Activated CD4-positive, alpha-beta memory T cell treated with anti-CD3 and anti-CD28 coated beads for 36 hours (primary cell): ENCODE data around the gene DDIT3. TPM values are rescaled to one million over a fixed set of nuclear protein-coding genes. Genes with fewer than 3 reads are reported as not detected.
A peak's percentile ranks its signal among the peaks of the same experiment; 100 is the strongest.
"Not testable (repeated sequence)": the region's sequence is repeated elsewhere in the genome, so short reads cannot be mapped to it uniquely, and the experiment has no call there.

Experiments
- CTCF ChIA-PET: fragments of 350-600 bp; sonication (Branson Sonifier 250); formaldehyde crosslinking; loops from one replicate; lab custom pipeline; 2021; ENCODE audit warnings: antibody characterized with exemption, inconsistent platforms; lab: Charles Lee
- POLR2A ChIA-PET: fragments of 350-600 bp; sonication (Branson Sonifier 250); formaldehyde crosslinking; loops from one replicate; lab custom pipeline; 2021; ENCODE audit warnings: antibody characterized with exemption; lab: Charles Lee
- DNase-seq: peaks from one replicate; pipeline ENCODE4 v3.0.0-alpha.2; 2020
- H3K27ac Mint-ChIP-seq: one replicate; pipeline ENCODE4 v1.8.0; 2021; ENCODE audit warnings: mixed read lengths
- H3K27me3 Mint-ChIP-seq: one replicate; pipeline ENCODE4 v1.8.0; 2021; ENCODE audit warnings: mixed read lengths
- H3K36me3 Mint-ChIP-seq: one replicate; pipeline ENCODE4 v1.8.0; 2021; ENCODE audit warnings: mixed read lengths
- H3K4me1 Mint-ChIP-seq: one replicate; pipeline ENCODE4 v1.8.0; 2021; ENCODE audit warnings: low read depth, mixed read lengths
- H3K4me3 Mint-ChIP-seq: one replicate; pipeline ENCODE4 v1.8.0; 2021; ENCODE audit warnings: mild to moderate bottlenecking, mixed read lengths
- H3K9me3 Mint-ChIP-seq: one replicate; pipeline ENCODE4 v1.8.0; 2021; ENCODE audit warnings: mixed read lengths
- intact Hi-C: fragments of 100-400 bp; cut with micrococcal nuclease; formaldehyde crosslinking; loops from one replicate; pipeline ENCODE4 v1.15.1; 2023
- total RNA-seq, 2 experiments: library from RNA; stranded (reverse); gene quantifications; one replicate each; pipeline ENCODE4 v1.2.3, GENCODE V29; 2021

Gene DDIT3
- total RNA-seq, 2 experiments from 2014 or later = 24.1 to 25.2 TPM

DNA sequence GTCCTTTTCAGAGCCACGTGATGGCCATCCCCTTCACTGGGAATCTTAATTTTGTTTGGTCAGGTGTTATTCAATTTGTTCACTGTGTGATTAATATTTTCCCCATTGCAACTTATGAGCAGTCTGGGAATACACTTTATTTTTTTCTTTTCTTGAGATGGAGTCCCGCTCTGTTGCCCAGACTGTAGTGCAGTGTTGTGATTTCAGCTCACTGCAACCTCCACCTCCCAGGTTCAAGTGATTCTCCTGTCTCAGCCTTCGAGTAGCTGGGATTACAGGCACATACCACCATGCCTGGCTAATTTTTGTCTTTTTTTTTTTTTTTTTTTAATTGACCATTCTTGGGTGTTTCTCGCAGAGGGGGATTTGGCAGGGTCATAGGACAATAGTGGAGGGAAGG is 13.8 kb downstream of the DDIT3 start:
- H3K27me3 Mint-ChIP-seq, CTCF ChIA-PET, H3K9me3 Mint-ChIP-seq, DNase-seq, H3K4me3 Mint-ChIP-seq, H3K4me1 Mint-ChIP-seq, intact Hi-C loops, H3K27ac Mint-ChIP-seq, POLR2A ChIA-PET: not testable (repeated sequence)
- peaks cover 44% of the 10 kb centered on the region for H3K36me3 Mint-ChIP-seq

DNA sequence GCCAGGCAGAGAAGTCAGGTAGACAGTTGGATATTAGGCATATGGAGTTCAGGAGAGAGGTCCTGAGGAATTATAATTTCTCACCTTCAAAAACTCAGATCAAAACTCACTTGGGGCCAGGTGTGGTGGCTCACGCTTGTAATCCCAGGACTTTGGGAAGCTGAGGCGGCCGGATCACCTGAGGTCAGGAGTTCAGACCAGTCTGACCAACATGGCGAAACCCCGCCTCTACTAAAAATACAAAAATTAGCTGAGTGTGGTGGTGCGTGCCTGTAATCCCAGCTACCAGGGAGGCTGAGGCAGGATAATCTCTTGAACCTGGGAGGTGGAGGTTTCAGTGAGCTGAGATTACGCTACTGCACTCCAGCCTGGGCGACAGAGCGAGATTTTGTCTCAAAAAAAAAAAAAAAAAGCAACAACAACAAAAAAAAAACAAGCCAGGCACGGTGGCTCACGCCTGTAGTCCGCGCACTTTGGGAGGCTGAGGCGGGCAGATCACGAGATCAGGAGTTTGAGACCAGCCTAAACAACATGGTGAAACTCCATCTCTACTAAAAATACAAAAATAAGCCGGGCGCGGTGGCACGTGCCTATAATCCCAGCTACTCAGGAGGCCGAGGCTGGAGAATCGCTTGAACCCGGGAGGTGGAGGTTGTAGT is 17.9 kb downstream of the DDIT3 start:
- CTCF ChIA-PET = interaction anchor here (0.6 kb wide), 1 partner anchor 22 kb away, joined by 3 read pairs; no protein-coding TSS in a partner anchor

DNA sequence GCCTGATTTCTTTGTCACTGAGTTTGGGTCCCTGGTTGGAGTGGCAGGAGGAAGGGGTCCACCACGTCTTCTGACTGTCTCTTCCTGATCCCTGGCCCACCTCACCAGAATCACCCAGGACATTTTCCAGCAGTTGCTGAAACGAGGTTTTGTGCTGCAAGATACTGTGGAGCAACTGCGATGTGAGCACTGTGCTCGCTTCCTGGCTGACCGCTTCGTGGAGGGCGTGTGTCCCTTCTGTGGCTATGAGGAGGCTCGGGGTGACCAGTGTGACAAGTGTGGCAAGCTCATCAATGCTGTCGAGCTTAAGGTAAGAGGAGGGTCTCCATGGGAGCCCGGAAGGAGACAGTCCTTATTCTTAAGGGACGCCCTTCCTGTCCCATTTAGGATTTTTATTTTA is 20.1 kb downstream of the DDIT3 start:
- Mint-ChIP-seq H3K4me1 (peaks cover 7% of the 10 kb centered on the region), H3K27ac (no peak overlapping the region), H3K36me3 (peaks cover 65% of the 10 kb centered on the region), H3K9me3 (no peaks in the 10 kb centered on the region), H3K4me3 (no peak overlapping the region), H3K27me3 (no peaks in the 10 kb centered on the region)
- ChIA-PET CTCF (no interaction called here), POLR2A (interaction anchor here (0.7 to 2.0 kb wide), 3 partner anchors 10 to 23 kb away, joined by 3 to 4 read pairs (median 3); no protein-coding TSS in a partner anchor)
- DNase-seq = no peak
- intact Hi-C loops = no loop called here

More for the DNA sequence above, 17.9 kb downstream of the DDIT3 start:
- H3K4me3 Mint-ChIP-seq, H3K9me3 Mint-ChIP-seq, H3K27me3 Mint-ChIP-seq, H3K27ac Mint-ChIP-seq, H3K4me1 Mint-ChIP-seq, DNase-seq, intact Hi-C loops: not testable (repeated sequence)
- H3K36me3 Mint-ChIP-seq = peaks cover 62% of the 10 kb centered on the region
- POLR2A ChIA-PET = interaction anchor here (0.8 to 1.6 kb wide), 2 partner anchors 11 to 17 kb away, joined by 3 to 4 read pairs; no protein-coding TSS in a partner anchor

DNA sequence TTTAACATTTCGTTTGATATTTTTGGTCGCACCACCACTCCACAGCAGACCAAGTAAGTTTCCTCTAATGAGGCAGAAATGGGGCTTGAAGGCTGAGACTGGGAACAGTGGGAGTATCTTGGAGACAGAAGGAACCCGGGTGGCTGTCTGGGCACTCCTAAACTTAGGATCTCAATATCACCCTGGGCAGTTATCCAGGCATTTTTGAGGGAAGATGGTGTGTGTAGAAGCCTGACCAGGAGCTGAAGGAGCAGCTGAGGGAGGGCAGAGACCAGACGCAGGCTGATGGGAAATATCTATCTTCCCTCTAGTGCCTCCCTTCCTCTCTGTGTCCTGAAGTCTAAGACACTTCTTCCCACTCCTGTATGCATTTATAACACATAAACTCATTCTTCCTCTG is 21.7 kb downstream of the DDIT3 start:
- Mint-ChIP-seq H3K36me3 (peaks cover 59% of the 10 kb centered on the region), H3K4me3 (no peak overlapping the region), H3K27ac (no peak overlapping the region), H3K27me3 (no peaks in the 10 kb centered on the region), H3K9me3 (no peaks in the 10 kb centered on the region), H3K4me1 (peaks cover 7% of the 10 kb centered on the region)
- ChIA-PET CTCF (no interaction called here), POLR2A (no interaction called here)
- no peak for DNase-seq
- intact Hi-C loops = no loop called here

DNA sequence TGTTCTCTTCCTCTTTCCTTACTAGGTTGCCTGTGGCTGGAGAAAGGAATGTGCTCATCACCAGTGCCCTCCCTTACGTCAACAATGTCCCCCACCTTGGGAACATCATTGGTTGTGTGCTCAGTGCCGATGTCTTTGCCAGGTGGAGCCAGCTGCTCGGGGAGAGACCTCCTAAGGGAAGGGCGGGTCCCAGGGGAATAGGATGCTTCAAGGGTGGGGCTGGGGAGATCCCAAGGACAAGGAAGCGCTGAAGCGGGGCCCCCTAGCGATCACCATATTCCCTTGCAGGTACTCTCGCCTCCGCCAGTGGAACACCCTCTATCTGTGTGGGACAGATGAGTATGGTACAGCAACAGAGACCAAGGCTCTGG is 22.2 kb downstream of the DDIT3 start:
- no peak for DNase-seq
- ChIA-PET POLR2A (no interaction called here), CTCF (no interaction called here)
- Mint-ChIP-seq H3K4me1 (peaks cover 7% of the 10 kb centered on the region), H3K4me3 (no peak overlapping the region), H3K27me3 (no peaks in the 10 kb centered on the region), H3K36me3 (peaks cover 58% of the 10 kb centered on the region), H3K27ac (no peak overlapping the region), H3K9me3 (no peaks in the 10 kb centered on the region)
- intact Hi-C loops = no loop called here

DNA sequence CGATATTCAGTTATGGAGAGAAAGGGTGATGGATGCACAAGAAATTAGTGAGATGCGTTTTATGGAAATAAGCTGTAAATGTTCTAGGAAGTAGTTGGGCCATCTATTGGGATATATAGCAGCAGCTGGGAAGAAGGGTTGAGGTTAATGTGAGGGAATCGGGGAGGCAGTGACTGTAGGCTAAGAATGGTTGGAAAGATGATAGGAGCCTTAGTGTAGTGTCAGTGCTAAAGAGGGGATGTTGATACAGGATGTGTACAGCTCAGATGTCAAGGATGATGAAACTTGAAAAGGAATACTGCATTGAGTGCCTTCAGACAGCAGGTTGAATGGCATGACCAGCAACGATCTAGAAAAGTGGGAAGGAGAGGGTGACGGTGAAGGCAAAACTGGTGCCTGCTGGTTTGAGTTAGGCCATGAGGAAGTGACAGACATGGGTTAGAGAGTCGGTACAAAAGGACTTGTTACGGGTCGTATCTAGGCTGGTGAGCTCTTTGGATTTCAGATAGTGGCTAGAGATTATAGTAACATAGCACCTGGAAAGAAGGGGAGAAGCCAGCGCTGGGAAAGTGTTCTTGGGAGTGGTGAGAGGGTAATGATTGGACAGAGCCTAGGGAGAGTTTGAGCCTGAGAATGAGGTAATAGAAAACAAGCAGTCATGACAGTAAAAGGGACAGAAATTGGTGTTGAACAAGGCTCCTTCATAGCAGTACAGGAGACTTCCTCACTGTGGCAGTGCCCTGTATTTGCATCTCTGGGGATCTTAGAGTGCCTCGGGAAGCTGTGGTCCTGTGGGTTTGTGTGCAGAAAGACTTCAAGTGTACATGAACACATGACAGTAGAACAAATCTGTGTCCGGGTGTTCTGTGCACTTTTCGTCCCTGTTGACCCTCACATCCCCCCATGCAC is 22.8 kb downstream of the DDIT3 start:
- peaks cover 13% of the 10 kb centered on the region for H3K4me1 Mint-ChIP-seq
- DNase-seq = no peak
- peak overlapping the region; percentile 13 for H3K27ac Mint-ChIP-seq
- H3K27me3 Mint-ChIP-seq = no peaks in the 10 kb centered on the region
- H3K9me3 Mint-ChIP-seq = no peaks in the 10 kb centered on the region
- peaks cover 60% of the 10 kb centered on the region for H3K36me3 Mint-ChIP-seq
- ChIA-PET CTCF (no interaction called here), POLR2A (no interaction called here)
- intact Hi-C loops = no loop called here
- no peak overlapping the region for H3K4me3 Mint-ChIP-seq

DNA sequence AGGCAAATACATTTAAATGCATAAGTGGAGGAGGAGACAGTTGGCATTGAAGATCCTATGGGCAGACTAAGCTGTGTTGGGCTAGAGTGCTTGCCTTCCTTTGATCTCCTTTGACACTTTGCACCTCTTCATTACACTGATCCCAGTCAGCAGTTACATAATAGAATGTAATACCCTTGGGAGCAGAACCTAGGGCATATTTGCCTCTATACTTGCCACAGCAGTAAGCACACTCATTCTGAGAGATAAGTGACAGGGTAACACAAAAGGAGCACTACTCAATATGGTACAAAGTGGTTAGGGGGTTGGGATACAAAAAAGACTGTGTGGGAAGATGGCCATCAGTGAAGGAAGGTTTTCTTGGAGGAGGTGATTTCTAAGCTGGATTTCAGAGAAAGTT is 23.5 kb downstream of the DDIT3 start:
- Mint-ChIP-seq H3K4me1 (peaks cover 10% of the 10 kb centered on the region), H3K4me3 (no peak overlapping the region), H3K36me3 (peaks cover 54% of the 10 kb centered on the region), H3K9me3 (no peaks in the 10 kb centered on the region), H3K27me3 (no peaks in the 10 kb centered on the region), H3K27ac (peak overlapping the region; percentile 13)
- intact Hi-C loops = no loop called here
- CTCF ChIA-PET = no interaction called here
- DNase-seq = no peak
- POLR2A ChIA-PET = no interaction called here

DNA sequence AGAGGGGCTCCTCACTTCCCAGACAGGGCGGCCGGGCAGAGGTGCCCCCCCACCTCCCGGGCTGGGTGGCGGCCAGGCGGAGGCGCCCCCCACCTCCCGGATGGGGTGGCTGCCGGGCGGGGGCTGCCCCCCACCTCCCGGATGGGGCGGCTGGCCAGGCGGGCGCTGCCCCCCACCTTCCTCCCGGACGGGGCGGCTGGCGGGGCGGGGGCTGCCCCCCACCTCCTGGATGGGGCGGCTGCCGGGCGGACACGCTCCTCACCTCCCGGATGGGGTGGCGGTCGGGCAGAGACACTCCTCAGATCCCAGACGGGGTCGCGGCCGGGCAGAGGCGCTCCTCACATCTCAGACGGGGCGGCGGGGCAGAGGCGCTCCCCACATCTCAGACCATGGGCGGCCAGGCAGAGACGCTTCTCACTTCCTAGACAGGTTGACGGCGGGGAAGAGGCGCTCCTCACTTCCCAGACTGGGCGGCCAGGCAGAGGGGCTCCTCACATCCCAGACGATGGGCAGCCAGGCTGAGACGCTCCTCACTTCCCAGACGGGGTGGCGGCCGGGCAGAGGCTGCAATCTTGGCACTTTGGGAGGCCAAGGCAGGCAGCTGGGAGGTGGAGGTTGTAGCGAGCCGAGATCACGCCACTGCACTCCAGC is 25.1 kb downstream of the DDIT3 start:
- H3K4me3 Mint-ChIP-seq, POLR2A ChIA-PET, DNase-seq, H3K27ac Mint-ChIP-seq, H3K27me3 Mint-ChIP-seq, intact Hi-C loops, CTCF ChIA-PET, H3K9me3 Mint-ChIP-seq: not testable (repeated sequence)
- Mint-ChIP-seq H3K36me3 (peaks cover 54% of the 10 kb centered on the region), H3K4me1 (peaks cover 16% of the 10 kb centered on the region)

DNA sequence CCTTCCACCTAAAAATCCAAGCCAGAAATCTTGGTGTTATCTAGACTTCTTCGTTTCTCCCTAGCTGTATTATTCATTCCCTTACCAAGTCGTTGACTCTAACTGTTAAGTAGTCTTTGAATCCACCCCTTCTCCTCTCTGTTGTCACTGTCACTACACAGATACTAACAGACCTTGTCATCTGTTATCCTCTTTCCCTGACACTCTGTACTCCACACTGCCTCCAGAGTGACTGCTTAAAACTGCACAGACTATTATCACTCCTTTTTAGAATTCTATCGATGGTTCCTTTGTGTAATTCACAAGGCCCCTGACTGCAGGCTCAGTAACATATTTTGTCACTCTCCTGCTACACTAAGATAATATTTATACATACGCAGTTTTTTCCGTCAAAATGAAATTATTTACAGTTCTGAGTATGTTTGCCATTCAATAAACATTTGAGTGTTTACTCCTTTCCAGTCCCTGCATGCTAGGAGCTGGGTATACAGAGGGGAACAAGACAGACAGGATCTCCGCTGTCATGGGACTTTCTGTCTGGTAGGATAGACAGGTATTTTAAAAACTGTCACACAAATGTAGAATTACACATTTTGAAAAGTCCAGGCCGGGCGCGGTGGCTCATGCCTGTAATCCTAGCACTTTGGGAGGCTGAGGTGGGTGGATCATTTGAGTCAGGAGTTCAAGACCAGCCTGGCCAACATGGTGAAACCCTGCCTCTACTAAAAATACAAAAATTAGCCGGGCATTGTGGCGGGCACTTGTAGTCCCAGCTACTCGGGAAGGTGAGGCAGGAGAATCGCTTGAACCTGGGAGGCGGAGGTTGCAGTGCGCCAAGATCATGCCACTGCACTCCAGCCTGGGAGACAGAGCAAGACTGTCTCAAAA is 28.7 kb downstream of the DDIT3 start:
- H3K4me1 Mint-ChIP-seq = peaks cover 36% of the 10 kb centered on the region
- POLR2A ChIA-PET = interaction anchor here (0.8 to 3.7 kb wide), 3 partner anchors 12 to 25 kb away, joined by 3 to 10 read pairs (median 4); partner anchors contain the start of gene ARHGAP9

DNA sequence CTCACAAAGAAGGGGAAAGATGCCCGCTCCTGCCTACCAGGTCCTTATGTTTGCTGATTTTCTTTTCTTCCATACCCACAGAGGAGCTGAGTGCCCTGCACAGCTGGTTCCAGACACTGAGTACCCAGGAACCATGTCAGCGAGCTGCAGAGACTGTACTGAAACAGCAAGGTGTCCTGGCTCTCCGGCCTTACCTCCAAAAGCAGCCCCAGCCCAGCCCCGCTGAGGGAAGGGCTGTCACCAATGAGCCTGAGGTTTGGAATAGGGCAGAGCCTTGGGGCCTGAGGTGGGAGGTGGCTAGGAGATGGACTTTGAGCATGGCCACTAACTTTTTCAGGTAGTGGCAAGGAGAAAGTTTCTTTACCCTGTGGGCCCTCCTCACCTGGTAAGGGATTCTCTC is 30.2 kb downstream of the DDIT3 start:
- peaks cover 45% of the 10 kb centered on the region for H3K36me3 Mint-ChIP-seq
- H3K27me3 Mint-ChIP-seq = no peaks in the 10 kb centered on the region
- no peaks in the 10 kb centered on the region for H3K9me3 Mint-ChIP-seq
- H3K27ac Mint-ChIP-seq = no peak overlapping the region
- ChIA-PET CTCF (interaction anchor here (1.1 to 3.2 kb wide), 3 partner anchors 10 to 31 kb away, joined by 3 to 12 read pairs (median 4); partner anchors contain the start of gene GLI1), POLR2A (interaction anchor here (0.8 to 3.7 kb wide), 4 partner anchors 10 to 27 kb away, joined by 3 to 14 read pairs (median 7); partner anchors contain the start of gene ARHGAP9)
- H3K4me3 Mint-ChIP-seq = no peak overlapping the region
- intact Hi-C loops = no loop called here
- no peak for DNase-seq
- H3K4me1 Mint-ChIP-seq = peaks cover 36% of the 10 kb centered on the region

More for the DNA sequence above, 28.7 kb downstream of the DDIT3 start:
- no peak overlapping the region for H3K4me3 Mint-ChIP-seq
- CTCF ChIA-PET = interaction anchor here (0.6 to 3.2 kb wide), 5 partner anchors 11 to 51 kb away, joined by 3 to 12 read pairs (median 4); partner anchors contain the start of genes GLI1 and INHBE
- no peaks in the 10 kb centered on the region for H3K27me3 Mint-ChIP-seq
- no peaks in the 10 kb centered on the region for H3K9me3 Mint-ChIP-seq
- intact Hi-C loops = loop anchor here (2.0 kb wide), 1 partner anchor 13 kb away; the partner anchor contains the start of gene ARHGAP9
- peaks cover 53% of the 10 kb centered on the region for H3K36me3 Mint-ChIP-seq
- no peak for DNase-seq
- peak overlapping the region; percentile 69 for H3K27ac Mint-ChIP-seq

DNA sequence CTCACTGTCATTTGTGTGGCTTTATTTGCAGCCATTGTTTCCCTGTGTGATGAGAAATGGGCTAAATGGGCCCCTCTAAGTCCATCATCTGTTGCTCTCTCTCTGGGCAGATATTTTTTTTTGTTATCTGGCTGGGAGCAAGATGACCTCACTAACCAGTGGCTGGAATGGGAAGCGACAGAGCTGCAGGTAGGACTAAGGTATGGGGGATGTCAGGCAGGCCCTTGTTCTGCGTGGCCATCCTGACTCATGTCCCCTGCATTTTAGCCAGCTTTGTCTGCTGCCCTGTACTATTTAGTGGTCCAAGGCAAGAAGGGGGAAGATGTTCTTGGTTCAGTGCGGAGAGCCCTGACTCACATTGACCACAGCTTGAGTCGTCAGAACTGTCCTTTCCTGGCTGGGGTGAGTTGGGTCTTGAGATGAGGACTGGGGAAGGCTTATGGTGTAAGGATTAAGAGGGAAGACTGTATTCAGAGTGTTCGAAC is 31.1 kb downstream of the DDIT3 start:
- CTCF ChIA-PET = interaction anchor here (1.4 to 3.2 kb wide), 2 partner anchors 13 to 30 kb away, joined by 3 to 12 read pairs; partner anchors contain the start of gene GLI1
- H3K36me3 Mint-ChIP-seq = peaks cover 43% of the 10 kb centered on the region
- peak overlapping the region; percentile 97 for H3K4me3 Mint-ChIP-seq
- peaks cover 36% of the 10 kb centered on the region for H3K4me1 Mint-ChIP-seq
- no peaks in the 10 kb centered on the region for H3K9me3 Mint-ChIP-seq
- no peak for DNase-seq
- no peaks in the 10 kb centered on the region for H3K27me3 Mint-ChIP-seq
- POLR2A ChIA-PET = interaction anchor here (1.1 to 3.7 kb wide), 3 partner anchors 10 to 28 kb away, joined by 3 to 14 read pairs (median 10); partner anchors contain the start of gene ARHGAP9
- intact Hi-C loops = no loop called here
- peak overlapping the region; percentile 94 for H3K27ac Mint-ChIP-seq
